Body of pancreas (tissue), 4 donors: Measurements from ENCODE around the gene RNF212B. TPM values are rescaled to one million over a fixed set of nuclear protein-coding genes. Genes with fewer than 3 reads are reported as not detected.
"Not testable (repeated sequence)": the region's sequence is repeated elsewhere in the genome, so short reads cannot be mapped to it uniquely, and the experiment has no call there.

Source experiments
- ATAC-seq: fragments of 150-250 bp; one replicate; pipeline ENCODE4 v1.9.1; 2016
- DNase-seq, 4 donors: peaks; one replicate each; pipeline ENCODE4 v3.0.0-alpha.2; 2019
- H3K27ac ChIP-seq, 4 donors: fragments of 200-600 bp; sonication (generic); 1 replicate in 3 of 4; 2 replicates in 1 of 4; pipeline versions ENCODE4 v1.5.1 to v1.6.1; 2016 to 2019; ENCODE audit warnings: mild to moderate bottlenecking in 1 of 4, mixed read lengths in 1 of 4, moderate library complexity in 1 of 4
- H3K27me3 ChIP-seq, 2 donors: fragments of 200-600 bp; sonication (generic); one replicate each; pipeline ENCODE4 v1.6.0; 2016; ENCODE audit warnings: mild to moderate bottlenecking in 1 of 2
- H3K36me3 ChIP-seq, 2 donors: fragments of 200-600 bp; sonication (generic); replicated peaks in 1 of 2; 2 replicates each; pipeline ENCODE4 v1.5.1; 2016; ENCODE audit warnings: low read depth in 2 of 2; ENCODE audit not compliant: insufficient read depth in 1 of 2
- H3K4me1 ChIP-seq: fragments of 200-600 bp; sonication (generic); one replicate; pipeline ENCODE4 v1.6.0; 2016
- H3K4me3 ChIP-seq, 2 donors: fragments of 200-600 bp; sonication (generic); 1 replicate in 1 of 2; 2 replicates in 1 of 2; pipeline ENCODE4 v1.5.1; 2016 to 2019
- H3K9me3 ChIP-seq, 3 donors: fragments of 200-600 bp; sonication (generic); 1 replicate in 2 of 3; 2 replicates in 1 of 3; pipeline ENCODE4 v1.5.1; 2016
- POLR2A ChIP-seq, 3 donors: fragments of 450-650 bp; IDR thresholded peaks; one replicate each; pipeline ENCODE4 v1.6.1; 2016; ENCODE audit warnings: antibody characterized with exemption in 3 of 3, mild to moderate bottlenecking in 2 of 3
- WGBS, 2 donors: methylation state at CpG; one replicate each; pipeline ENCODE4 v1.1.5; 2017; 5-methylcytosine and 5-hydroxymethylcytosine counted together
- intact Hi-C: fragments of 100-400 bp; cut with DNase I; formaldehyde crosslinking; loops from one replicate; pipeline ENCODE4 v1.15.1; 2023
- total RNA-seq, 2 donors: library from RNA; depleted of rRNA; stranded (reverse); fragments of >200 nt; gene quantifications; one replicate each; pipeline ENCODE4 v1.1.0, GENCODE V29; 2016
- TF ChIP-seq, protein P1 (sequence below), 7 experiments: fragments of 450-650 bp in 4 of 7; fragments of 200-600 bp in 3 of 7; sonication (generic) in 3 of 7; IDR thresholded peaks; one replicate each; pipeline ENCODE4 v1.5.1; 2016 to 2019; ENCODE audit warnings: antibody characterized with exemption in 7 of 7

The RNF212B gene
- total RNA-seq, 2 donors from 2014 or later: not detected

DNA sequence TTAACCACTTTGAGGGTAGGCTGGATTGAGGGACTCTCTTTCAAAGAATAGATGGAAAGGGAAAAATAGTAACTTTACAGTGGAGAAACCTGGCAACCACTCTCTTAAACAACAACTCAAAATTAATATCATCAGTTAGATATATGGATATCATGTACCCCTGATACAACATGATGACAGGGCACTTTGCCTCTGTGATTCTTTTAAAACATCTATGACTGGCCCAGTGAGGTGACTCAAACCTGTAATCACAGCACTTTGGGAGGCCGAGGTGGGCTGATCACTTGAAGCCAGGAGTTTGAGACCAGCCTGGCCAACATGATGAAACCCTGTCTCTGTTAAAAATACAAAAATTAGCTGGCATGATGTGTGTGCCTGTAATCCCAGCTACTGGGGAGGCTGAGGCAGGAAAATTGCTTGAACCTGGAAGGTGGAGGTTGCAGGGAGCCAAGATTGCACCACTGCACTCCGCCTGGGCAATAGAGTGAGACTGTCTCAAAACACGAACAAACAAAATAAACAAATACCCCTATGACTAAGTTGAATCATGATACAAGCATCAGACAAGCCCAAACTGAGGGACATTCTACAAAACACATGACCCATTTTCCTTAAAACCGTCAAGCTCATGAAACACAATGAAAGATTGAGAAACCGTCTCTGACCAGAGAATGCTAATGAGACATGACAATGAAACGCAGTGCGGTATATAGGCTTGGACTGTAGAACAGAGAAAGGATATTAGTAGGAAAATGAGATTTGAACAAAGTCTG is 27.9 kb upstream of the RNF212B start:
- Histone ChIP-seq H3K4me1 (no peaks in the 10 kb centered on the region), H3K36me3 (no peaks in the 10 kb centered on the region), H3K4me3 (no peak overlapping the region), H3K27ac (no peak overlapping the region), H3K27me3 (no peaks in the 10 kb centered on the region), H3K9me3 (no peaks in the 10 kb centered on the region)
- 85 to 86% methylated on average over 7 of the region's 7 CpGs for WGBS, 2 donors
- no peak for DNase-seq
- intact Hi-C loops: no loop called here
- TF ChIP-seq, protein P1, sequence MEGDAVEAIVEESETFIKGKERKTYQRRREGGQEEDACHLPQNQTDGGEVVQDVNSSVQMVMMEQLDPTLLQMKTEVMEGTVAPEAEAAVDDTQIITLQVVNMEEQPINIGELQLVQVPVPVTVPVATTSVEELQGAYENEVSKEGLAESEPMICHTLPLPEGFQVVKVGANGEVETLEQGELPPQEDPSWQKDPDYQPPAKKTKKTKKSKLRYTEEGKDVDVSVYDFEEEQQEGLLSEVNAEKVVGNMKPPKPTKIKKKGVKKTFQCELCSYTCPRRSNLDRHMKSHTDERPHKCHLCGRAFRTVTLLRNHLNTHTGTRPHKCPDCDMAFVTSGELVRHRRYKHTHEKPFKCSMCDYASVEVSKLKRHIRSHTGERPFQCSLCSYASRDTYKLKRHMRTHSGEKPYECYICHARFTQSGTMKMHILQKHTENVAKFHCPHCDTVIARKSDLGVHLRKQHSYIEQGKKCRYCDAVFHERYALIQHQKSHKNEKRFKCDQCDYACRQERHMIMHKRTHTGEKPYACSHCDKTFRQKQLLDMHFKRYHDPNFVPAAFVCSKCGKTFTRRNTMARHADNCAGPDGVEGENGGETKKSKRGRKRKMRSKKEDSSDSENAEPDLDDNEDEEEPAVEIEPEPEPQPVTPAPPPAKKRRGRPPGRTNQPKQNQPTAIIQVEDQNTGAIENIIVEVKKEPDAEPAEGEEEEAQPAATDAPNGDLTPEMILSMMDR (IDR thresholded peaks at IDR 0.05): no peak
- no peak for TF ChIP-seq POLR2A (IDR thresholded peaks at IDR 0.05)
- no peak for ATAC-seq

DNA sequence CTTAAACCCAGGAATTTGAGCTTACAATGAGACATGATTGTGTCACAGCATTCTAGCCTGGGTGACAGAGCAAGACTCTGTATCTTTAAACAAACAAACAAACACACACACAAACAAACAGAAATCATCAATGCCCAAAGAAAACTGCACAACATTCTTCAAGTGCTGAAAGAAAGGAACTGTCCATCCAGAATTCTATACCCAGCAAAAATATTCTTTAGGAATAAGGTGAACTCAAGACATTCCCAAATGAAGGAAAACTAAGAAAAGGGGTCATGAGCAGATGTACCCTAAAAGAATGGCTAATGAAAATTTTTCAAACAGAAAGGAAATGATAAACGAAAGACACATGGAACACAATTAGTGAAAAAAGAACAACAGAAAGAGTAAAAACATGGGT is 22.3 kb upstream of the RNF212B start:
- H3K27me3 ChIP-seq: no peaks in the 10 kb centered on the region
- 83 to 87% methylated on average over 1 of the region's 1 CpG for WGBS, 2 donors
- intact Hi-C loops: no loop called here
- no peak overlapping the region for H3K4me3 ChIP-seq
- no peaks in the 10 kb centered on the region for H3K9me3 ChIP-seq
- DNase-seq (no peak), ATAC-seq (no peak)
- TF ChIP-seq, protein P1 (IDR thresholded peaks at IDR 0.05): no peak
- TF ChIP-seq POLR2A (IDR thresholded peaks at IDR 0.05): no peak
- no peak overlapping the region for H3K27ac ChIP-seq
- H3K4me1 ChIP-seq: no peaks in the 10 kb centered on the region
- no peaks in the 10 kb centered on the region for H3K36me3 ChIP-seq

DNA sequence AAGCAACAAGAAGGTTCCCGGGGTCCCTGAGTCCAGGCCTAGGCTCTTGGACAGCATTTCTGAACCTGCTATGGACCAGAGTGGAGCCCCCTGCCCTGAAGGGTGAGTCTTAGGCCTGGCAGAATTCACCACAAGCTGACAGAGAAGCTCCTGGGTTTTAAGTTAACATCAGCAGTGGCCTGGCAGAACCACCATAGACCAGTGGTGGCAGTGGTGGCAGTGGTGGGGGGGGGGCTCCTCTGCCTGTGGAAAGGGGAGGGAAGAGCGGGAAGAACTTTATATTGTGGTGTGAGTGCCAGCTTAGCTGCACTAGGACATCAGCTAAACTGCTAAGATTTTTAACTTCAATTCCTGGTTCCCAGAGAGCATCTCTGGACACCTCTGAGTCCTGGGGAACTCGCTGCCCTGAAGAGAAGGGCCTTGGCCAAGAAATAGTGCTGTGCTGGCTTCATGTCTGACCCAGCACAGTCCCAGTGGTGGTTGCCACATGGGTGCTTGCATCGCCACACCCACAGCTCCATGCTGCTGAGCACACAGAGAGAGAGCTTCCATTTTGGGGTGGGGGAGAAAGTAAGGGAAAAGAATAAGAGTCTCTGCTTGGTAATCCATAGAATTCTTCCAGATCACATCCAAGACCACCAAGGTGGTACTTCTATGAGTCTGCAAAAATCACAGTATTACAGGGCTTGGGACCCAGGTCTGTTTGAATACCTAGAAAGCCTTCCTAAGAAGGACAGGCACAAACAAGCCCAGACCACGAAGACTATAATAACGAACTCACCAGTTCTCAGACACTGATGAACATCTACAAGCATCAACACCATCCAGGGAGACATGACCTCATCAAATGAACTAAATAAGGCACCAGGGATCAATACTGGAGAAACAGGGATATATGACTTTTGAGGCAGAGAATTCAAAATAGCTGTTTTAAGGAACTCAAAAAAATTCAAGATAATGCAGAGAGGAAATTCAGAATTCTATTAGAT is 20.4 kb upstream of the RNF212B start:
- Histone ChIP-seq H3K4me1 (no peaks in the 10 kb centered on the region), H3K27me3 (no peaks in the 10 kb centered on the region), H3K9me3 (no peaks in the 10 kb centered on the region), H3K4me3 (no peak overlapping the region), H3K36me3 (no peaks in the 10 kb centered on the region), H3K27ac (no peak overlapping the region)
- DNase-seq (no peak), ATAC-seq (no peak)
- TF ChIP-seq, protein P1 (IDR thresholded peaks at IDR 0.05): no peak
- no peak for TF ChIP-seq POLR2A (IDR thresholded peaks at IDR 0.05)
- WGBS, 2 donors: 89 to 92% methylated on average over 6 of the region's 6 CpGs
- intact Hi-C loops: no loop called here

DNA sequence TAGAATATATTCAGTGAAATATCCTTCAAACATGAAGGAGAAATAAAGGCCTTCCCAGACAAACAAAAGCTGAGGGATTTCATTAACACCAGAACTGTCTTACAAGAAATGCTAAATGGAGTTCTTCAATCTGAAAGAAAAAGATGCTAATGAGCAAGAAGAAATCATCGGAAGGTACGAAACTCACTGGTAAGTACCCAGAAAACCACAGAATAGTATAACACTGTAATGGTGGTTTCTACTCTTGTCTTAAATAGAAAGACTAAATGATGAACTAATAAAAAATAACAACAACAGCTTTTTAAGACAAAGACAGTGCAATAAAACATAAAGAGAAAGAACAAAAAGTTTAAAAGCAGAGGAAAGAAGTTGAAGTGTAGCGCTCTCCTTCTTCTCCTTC is 18.7 kb upstream of the RNF212B start:
- no peaks in the 10 kb centered on the region for H3K36me3 ChIP-seq
- no peaks in the 10 kb centered on the region for H3K9me3 ChIP-seq
- no peak overlapping the region for H3K4me3 ChIP-seq
- intact Hi-C loops: no loop called here
- WGBS, 2 donors: 80% methylated on average over 3 of the region's 3 CpGs
- H3K27ac ChIP-seq: no peak overlapping the region
- H3K4me1 ChIP-seq: no peaks in the 10 kb centered on the region
- DNase-seq: no peak
- ATAC-seq: no peak
- H3K27me3 ChIP-seq: no peaks in the 10 kb centered on the region
- TF ChIP-seq, protein P1 (IDR thresholded peaks at IDR 0.05): no peak
- no peak for TF ChIP-seq POLR2A (IDR thresholded peaks at IDR 0.05)

DNA sequence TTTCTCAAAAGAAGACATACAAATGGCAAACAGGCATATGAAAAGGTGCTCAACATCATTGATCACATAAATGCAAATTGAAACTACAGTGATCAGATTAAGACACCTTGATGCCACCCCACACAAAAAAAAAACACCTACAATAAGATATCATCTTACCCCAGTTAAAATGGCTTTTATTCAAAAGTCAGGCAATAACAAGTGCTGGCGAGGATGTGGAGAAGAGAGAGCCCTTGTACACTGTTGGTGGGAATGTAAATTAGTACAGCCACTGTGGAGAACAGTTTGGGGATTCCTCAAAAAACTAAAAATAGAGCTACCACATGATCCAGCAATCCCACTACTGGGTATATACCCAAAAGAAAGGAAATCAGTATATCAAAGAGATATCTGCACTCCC is 12.8 kb upstream of the RNF212B start:
- ATAC-seq, H3K9me3 ChIP-seq, DNase-seq, H3K27me3 ChIP-seq, intact Hi-C loops, H3K4me3 ChIP-seq, H3K27ac ChIP-seq, H3K36me3 ChIP-seq, H3K4me1 ChIP-seq: not testable (repeated sequence)
- WGBS, 2 donors: 80 to 85% methylated on average over 1 of the region's 1 CpG
